ENCODE data around the gene SHISA7. TPM values are rescaled to one million over a fixed set of nuclear protein-coding genes. Genes with fewer than 3 reads are reported as not detected.
A peak's percentile ranks its signal among the peaks of the same experiment; 100 is the strongest.
"Not testable (repeated sequence)": the region's sequence is repeated elsewhere in the genome, so short reads cannot be mapped to it uniquely, and the experiment has no call there.

The SHISA7 gene
- total RNA-seq, 2 donors from 2014 or later: not detected

- Histone ChIP-seq H3K9me3 (ENCODE audit: control insufficient read depth, low read length) (peaks cover 31% of the 10 kb centered on the region), H3K4me1 (ENCODE audit: control insufficient read depth, insufficient read depth, low read length) (peaks cover 2% of the 10 kb centered on the region), H3K9ac (ENCODE audit: extremely low read depth, low read length, poor library complexity, severe bottlenecking) (no peak overlapping the region), H3K36me3 (ENCODE audit: control insufficient read depth, insufficient read depth, low read length) (peaks cover 17% of the 10 kb centered on the region), H3K27ac (ENCODE audit: low read depth, low read length) (no peak overlapping the region), H3K27me3 (ENCODE audit: control insufficient read depth, insufficient read depth, low read length, poor library complexity, severe bottlenecking) (no peaks in the 10 kb centered on the region), H3K4me3 (ENCODE audit: low read length) (peak overlapping the region; percentile 34)
- WGBS, 2 experiments (ENCODE audit: insufficient coverage in 1 of 2, insufficient read length in 1 of 2): 75 to 93% methylated on average over 2 of the region's 2 CpGs
- Mint-ChIP-seq H3K4me3 (no peak overlapping the region), H3K27me3 (ENCODE audit: insufficient read depth) (peaks cover 39% of the 10 kb centered on the region), H3K36me3 (ENCODE audit: low read depth) (peaks cover 24% of the 10 kb centered on the region), H3K4me1 (peaks cover 14% of the 10 kb centered on the region), H3K9me3 (peaks cover 31% of the 10 kb centered on the region), H3K27ac (no peak overlapping the region)
- DNase-seq: no peak
- no peak for TF ChIP-seq CTCF (conservative IDR thresholded peaks at IDR 0.05)
Measured at GRCh38 chr19:55410168-55410567, 32.9 kb downstream of the SHISA7 start.

GRCh38 chr19:55409179-55409578, 33.9 kb downstream of the SHISA7 start:
- H3K4me3 Mint-ChIP-seq; H3K4me1 ChIP-seq (ENCODE audit: control insufficient read depth, insufficient read depth, low read length); H3K9ac ChIP-seq (ENCODE audit: extremely low read depth, low read length, poor library complexity, severe bottlenecking); H3K27me3 ChIP-seq (ENCODE audit: control insufficient read depth, insufficient read depth, low read length, poor library complexity, severe bottlenecking); H3K27ac ChIP-seq (ENCODE audit: low read depth, low read length); DNase-seq; H3K27ac Mint-ChIP-seq: not testable (repeated sequence)
- H3K9me3 Mint-ChIP-seq: peaks cover 31% of the 10 kb centered on the region
- peak overlapping the region; percentile 78 for H3K4me3 ChIP-seq (ENCODE audit: low read length)
- H3K36me3 Mint-ChIP-seq (ENCODE audit: low read depth): peaks cover 26% of the 10 kb centered on the region
- H3K9me3 ChIP-seq (ENCODE audit: control insufficient read depth, low read length): peaks cover 31% of the 10 kb centered on the region
- H3K4me1 Mint-ChIP-seq: peaks cover 14% of the 10 kb centered on the region
- H3K36me3 ChIP-seq (ENCODE audit: control insufficient read depth, insufficient read depth, low read length): peaks cover 25% of the 10 kb centered on the region
- H3K27me3 Mint-ChIP-seq (ENCODE audit: insufficient read depth): peaks cover 33% of the 10 kb centered on the region
- WGBS, 2 experiments (ENCODE audit: insufficient coverage in 1 of 2, insufficient read length in 1 of 2): 90 to 100% methylated on average over 1 to 8 of the region's 8 CpGs

- H3K27ac Mint-ChIP-seq: peak overlapping the region; percentile 92
- TF ChIP-seq CTCF (conservative IDR thresholded peaks at IDR 0.05): no peak
- peaks cover 31% of the 10 kb centered on the region for H3K27me3 Mint-ChIP-seq (ENCODE audit: insufficient read depth)
- H3K4me3 Mint-ChIP-seq: peak overlapping the region; percentile 79
- DNase-seq: no peak
- H3K4me1 Mint-ChIP-seq: peaks cover 14% of the 10 kb centered on the region
- peaks cover 32% of the 10 kb centered on the region for H3K36me3 Mint-ChIP-seq (ENCODE audit: low read depth)
- Histone ChIP-seq H3K27me3 (ENCODE audit: control insufficient read depth, insufficient read depth, low read length, poor library complexity, severe bottlenecking) (no peaks in the 10 kb centered on the region), H3K36me3 (ENCODE audit: control insufficient read depth, insufficient read depth, low read length) (peaks cover 30% of the 10 kb centered on the region), H3K27ac (ENCODE audit: low read depth, low read length) (peak overlapping the region; percentile 78), H3K9ac (ENCODE audit: extremely low read depth, low read length, poor library complexity, severe bottlenecking) (no peak overlapping the region), H3K4me1 (ENCODE audit: control insufficient read depth, insufficient read depth, low read length) (peaks cover 2% of the 10 kb centered on the region), H3K4me3 (ENCODE audit: low read length) (peak overlapping the region; percentile 78), H3K9me3 (ENCODE audit: control insufficient read depth, low read length) (peaks cover 31% of the 10 kb centered on the region)
- 73 to 76% methylated on average over 8 to 9 of the region's 9 CpGs for WGBS, 2 experiments (ENCODE audit: insufficient coverage in 1 of 2, insufficient read length in 1 of 2)
- peaks cover 31% of the 10 kb centered on the region for H3K9me3 Mint-ChIP-seq
Measured at GRCh38 chr19:55408533-55408872, 34.6 kb downstream of the SHISA7 start.

Data from endodermal cell (in vitro differentiated cells).